HG03521 (cell line): ENCODE data around the gene KLF18.
"Not testable (repeated sequence)": the region's sequence is repeated elsewhere in the genome, so short reads cannot be mapped to it uniquely, and the experiment has no call there.

Experiments used
- ATAC-seq: cut with Tn5 transposase; IDR thresholded peaks from one replicate; pipeline ENCODE4 v1.9.1; 2021; ENCODE audit warnings: mild to moderate bottlenecking, moderate library complexity; ENCODE audit not compliant: unreplicated experiment

Gene KLF18

DNA sequence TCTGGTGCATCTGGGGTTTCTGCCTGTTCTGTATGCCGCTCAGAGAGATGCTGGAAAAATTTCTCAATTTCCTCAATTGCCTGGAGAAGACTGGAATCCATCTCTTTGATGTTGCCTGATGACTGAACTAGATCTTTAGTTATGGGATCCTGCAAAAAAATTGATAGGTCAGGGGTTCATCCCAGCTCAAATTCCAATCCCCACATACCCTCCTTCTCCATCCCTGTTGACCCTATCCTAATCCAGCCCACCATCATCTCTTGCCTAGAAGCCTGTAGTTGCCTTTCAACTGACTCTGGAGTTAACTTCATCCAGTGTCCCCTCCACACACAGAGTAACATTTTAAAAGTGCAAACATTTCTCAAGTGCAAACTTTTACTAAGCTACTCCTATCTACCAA, at the start of gene KLF18:
Gene KLF18, minus strand, starts transcription at position 101 of the 400 bp plus-strand sequence. Its CDS starts 0 bp downstream, at position 101.
- no peak for ATAC-seq

DNA sequence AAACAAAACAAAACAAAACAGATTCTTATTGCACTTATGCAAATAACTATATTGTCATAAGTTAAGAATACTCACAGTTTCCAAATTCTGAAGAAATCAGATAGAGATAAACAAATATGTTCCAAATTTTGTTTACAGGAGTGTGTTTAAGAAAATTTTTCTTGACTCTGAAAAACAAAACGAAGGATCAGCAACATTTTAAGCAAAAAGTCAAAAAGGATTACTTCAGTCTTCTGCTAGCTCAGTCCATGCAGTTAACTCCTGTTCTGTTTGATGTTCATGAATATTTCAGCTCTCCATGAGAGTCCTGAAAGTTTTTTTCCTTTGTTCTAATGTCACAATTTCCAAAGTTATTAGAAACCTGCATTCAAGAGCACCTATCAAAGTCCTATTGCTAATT, 33.2 kb upstream of the KLF18 start:
- ATAC-seq = no peak

DNA sequence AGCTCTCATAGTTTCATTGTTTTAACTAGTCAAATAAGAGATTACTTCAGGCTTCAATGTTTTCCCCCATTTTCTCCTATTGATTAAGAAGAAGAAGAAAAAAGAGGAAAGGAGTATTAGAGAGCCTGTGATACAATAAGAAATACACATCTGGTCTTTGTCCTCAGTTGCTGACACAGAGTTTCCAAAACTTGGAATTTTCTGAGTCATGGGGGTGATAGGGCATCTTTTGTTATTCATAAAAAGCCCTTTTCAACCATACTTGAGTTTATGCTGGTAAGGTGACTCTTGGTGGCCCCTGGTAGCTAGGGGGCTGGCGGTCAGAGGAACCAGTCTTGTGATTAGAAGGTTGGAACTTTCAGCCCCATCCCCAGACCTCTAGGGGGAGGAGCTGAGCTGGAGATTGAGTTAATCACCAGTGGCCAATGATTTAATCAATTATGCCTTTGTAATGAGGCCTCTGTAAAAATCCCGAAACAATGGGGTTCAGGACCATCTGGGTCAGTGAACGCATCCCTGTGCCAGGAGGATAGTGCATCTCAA, 28.9 kb upstream of the KLF18 start:
- no peak for ATAC-seq

DNA sequence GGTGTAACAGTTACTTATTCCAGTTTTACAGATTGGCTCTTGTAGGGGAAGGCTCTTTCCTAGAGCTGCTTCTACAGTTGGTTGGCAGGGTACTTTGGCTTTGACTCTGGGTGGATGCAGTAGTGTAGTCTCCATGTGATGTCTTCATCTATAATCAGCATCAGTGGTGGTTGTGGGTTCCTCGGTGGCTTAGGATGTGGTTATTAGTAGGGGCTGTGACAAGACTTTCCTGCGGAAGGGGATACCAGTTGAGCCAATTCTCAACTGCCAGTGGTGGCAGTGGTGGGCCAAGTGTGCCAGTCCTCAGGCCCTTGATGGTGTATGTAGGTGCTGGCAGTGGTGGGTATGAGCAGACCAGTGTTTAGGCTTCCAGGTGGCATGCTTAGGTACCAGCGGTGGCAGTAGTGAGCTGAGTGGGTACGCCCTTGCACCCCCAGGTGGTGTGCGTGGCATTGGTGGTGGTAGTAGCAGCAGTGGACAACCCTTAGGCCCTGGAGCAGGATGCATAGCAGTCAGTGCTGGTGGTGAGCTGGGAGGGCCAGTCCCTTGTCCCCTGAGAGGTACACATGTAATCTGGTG, 27.2 kb upstream of the KLF18 start:
- ATAC-seq = no peak

DNA sequence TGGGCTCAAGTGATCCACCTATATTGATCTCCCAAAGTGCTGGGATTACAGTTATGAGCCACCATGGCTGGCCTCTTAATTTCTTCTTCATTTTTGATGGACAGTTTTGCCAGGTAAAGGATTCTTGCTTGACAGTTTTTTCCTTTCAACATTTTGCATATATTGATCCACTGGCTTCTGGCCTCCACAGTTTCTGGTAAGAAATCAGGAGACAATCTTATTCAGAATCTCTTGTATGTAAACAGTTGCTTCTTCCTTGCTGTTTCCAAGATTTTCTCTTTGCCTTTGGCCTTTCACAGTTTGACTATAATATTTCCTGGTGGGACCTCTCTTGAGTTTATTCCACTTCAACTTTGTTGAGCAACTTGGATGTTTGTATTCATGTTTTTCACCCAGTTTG, 20.1 kb upstream of the KLF18 start:
- no peak for ATAC-seq

DNA sequence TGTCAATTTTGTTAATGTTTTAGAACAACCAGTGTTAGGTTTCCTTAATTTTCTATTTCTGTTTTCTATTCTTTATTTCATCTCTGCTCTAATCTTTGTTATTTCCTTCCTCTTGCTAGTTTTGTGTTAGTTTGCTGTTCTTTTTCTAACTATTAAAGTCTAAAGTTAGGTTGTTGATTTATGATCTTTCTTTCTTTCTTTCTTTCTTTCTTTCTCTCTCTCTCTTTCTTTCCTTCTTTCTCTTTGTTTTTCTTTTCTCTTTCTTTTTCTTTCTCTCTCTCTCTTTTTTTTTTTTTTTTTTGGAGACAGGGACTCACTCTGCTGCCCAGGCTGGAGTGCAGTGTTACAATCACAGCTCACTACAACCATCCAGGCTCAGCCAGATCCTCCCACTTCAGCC, 17.4 kb upstream of the KLF18 start:
- no peak for ATAC-seq

DNA sequence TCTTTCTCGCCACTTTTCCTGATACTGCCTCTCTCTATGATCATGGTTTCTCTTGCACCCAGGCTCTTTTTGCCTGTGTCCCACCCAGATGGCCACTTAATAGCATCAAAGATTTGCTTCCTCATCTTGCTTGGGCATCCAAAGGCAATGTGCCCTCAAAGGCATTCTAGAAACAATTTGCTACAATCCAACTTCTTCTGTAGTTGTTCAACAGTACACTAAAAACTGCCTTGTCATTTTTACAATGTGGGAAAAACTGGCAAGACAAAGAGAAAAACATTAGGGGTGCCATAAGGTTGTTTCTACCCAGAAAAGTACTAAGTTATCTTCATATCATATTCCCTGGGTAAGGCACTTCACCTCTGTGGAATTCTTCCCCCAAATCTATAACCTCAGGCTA, 16.5 kb upstream of the KLF18 start:
- ATAC-seq = no peak

DNA sequence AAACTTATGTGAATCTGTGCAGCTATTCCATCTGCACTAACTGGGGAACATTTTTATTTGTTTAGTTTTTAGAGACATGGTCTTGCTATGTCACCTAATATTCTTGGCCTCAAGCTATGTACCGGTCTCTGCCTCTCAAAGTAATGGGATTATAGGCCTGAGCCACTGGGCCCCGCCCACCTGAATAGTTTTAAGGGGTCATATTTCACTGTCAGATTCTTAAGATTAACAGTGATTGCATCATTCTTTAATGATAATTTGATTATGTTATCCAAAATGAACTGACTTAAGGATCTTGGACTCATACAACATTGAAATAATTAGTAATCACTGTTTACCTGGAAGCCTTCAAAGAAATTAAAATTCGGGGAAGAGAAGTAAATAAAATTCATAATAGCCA, 12.6 kb upstream of the KLF18 start:
- no peak for ATAC-seq

DNA sequence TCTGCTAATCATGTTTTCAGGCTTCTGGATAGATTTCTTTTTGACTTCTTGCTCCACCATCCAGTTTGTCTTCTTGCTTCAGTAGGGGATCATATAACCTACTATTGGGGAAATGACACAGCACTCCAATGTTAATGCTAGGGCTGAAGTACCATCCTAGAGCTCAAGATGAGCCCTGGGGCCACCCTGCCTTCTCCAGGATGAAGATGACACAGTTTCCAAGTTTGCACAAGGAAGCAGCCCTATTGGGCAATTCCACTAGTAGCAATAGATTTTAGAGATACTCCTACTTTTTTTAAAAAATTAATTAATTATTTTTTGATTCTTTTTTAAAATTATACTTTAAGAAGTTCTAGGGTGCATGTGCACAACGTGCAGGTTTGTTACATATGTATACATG, 11.3 kb upstream of the KLF18 start:
- no peak for ATAC-seq

DNA sequence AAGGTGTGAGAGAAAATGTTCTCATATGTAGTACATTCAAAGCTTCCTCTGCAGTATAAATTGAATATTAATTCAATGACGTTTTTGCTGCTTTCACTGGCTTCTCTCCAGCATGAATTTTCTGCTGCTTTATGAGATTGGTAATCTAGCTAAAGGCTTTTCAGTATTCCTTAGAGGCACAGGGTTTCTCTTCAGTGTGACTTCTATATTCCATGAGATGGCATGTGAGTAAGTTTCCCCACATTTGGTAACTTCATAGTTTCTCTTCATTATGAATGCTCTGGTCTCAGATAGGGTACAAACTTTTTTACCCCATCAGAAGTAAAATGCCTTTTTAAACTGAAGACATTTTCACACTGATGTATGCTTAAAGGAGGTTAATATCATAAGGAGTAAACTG, 10.4 kb upstream of the KLF18 start:
- no peak for ATAC-seq

DNA sequence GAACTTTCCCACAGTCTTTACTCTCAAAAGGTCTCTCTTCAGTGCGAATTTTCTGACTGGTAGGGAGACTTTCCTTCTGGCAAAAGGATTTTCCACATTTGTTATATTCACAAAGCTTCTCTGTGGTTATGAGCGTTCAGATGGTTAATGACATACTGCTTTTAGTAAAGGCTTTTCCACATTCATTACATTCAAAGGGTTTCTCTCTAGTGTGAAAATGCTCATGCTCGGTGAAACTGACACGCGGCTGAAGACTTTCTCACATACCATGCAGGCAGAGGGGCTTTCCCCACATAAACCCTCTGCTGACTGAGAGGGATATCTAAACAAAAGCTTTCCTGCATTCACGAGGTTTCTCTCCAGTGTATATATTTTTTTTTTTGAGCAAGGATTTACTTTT, 9.9 kb upstream of the KLF18 start:
- no peak for ATAC-seq

DNA sequence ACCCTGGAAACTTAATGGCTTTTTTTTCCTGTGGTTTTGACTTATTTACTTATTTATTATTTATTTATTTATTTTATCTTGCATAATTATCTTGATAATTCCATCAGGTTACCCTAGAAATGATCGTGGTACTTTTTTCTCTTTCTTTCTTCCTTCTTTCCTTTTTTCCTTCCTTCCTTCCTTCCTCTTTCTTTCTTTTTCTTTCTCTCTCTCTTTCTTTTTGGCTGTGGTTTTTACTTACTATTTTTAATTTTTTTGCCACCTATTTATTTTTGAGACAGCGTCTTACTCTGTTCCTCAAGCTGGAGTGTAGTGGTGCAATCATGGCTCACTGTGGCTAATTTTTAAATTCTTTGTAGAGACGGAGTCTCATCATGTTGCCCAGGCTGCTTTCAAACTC, 6.2 kb upstream of the KLF18 start:
- no peak for ATAC-seq

DNA sequence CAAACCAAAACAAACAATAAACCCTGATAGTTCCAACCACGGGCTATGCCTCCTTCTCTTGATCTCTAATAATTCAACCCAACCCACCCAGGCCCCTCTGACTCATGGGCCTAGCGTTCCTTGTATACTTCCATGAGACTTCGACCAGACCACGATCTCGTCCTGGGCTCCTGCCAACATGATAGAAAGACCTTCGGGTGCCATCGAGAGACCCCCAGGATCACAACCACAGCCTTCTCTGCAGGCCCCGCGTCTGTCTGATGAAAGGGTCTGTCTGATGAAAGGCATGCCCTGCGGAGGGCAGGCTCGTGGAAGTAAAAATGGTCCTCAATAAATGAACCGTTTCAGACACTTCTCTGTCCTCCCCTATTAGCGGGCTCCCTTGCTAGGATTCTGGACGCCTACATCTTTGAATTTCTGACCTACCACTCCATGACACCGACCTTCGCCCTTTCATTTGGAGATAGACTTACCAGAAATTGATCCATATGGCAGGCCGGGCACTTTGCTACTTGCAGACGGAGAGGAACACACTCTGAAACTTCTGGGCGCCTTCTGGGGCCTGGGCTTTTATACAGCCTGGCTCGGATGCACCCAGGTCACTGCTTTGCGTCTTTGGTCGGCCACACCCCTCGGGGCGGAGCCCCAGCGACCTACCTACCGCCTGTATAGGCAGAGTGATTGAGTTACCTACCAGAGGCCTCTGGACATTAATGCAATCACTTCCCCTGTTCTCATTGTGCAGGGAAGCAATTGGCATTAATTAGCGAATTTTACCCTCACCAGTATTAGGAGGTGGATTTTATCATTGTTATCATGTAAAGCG, 5.3 kb upstream of the KLF18 start:
- ATAC-seq = no peak

DNA sequence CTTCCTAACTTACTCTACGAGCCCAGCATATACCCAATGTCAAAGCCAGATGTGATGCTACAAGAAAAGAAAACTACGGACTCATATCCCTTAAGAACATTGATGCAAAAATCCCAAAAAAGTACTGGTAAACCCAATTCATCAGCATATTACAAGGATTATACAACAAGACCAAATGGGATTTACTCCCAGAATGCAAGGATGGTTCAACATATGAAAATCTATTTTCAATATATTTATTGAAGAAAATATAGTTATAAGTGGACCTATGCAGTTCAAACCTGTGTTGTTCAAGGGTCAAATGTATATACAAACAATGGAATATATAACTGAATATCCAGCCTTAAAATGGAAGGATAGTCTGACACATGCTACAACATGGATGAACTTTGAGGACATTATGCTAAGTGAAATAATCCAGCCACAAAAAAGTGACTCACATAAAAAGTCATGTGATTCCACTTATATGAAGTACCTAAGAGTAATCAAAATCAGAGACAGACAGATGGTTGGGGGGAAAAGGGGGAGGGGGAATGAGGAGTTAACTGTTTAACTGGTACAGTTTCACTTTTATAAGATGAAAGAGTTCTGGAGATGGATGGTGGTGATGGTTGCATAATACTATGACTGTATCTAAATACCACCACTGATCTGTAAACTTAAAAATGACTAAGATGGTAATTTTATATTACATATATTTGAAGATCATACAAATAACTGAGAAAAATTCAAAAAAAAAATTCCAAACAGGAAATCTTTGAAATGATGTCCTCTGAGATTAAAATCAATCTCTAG, 3.7 kb upstream of the KLF18 start:
- ATAC-seq = no peak

DNA sequence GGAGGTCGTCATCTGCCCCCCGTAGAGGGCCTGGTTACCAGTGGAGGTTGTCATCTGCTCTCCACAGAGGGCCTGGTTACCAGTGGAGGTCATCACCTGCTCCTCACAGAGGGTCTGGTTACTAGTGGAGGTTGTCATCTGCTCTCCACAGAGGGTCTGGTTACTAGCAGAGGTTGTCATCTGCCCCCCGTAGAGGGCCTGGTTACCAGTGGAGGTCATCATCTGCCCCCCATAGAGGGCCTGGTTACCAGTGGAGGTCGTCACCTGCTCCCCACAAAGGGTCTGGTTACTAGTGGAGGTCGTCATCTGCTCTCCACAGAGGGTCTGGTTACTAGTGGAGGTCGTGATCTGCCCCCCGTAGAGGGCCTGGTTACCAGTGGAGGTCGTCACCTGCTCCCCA, 1.9 kb downstream of the KLF18 start:
- not testable (repeated sequence) for ATAC-seq

DNA sequence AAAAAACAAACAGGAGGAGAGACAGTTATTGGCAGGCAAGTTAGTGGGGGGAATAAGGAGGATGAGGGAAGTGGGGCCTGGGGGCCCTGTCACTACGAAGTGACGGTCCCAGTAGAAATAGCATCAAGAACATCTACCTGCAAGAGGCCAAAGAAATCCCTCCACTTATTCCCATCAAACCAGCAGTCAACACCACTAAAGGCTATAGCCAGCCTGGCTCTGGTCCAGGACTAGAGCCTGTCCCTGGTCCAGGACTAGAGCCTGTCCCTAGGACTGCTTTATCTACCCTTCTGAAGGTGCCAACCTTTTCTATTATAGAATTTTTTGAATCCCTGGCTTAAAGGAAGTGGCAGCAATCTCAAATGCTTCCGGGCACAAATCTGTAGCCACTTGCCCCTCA, 3.2 kb downstream of the KLF18 start:
- no peak for ATAC-seq

DNA sequence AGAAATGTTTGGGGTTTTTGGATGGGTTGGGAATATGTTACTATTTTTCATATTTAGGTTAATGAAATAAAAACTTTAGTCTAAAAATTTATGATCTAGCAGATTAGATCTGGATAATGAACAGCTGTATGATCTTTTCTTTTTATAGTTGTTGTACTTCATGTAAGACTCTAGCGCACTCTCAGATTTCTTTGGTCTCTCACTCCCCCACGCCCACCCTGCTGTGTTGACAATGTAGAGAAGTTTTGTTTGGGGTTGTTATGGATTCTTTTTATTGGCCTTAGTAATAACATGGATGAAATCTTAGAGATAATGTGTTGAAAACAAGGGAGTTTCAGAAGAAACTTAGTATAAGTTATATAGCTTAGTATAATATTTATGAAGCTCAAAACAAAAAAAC, 5.5 kb downstream of the KLF18 start:
- ATAC-seq = no peak

DNA sequence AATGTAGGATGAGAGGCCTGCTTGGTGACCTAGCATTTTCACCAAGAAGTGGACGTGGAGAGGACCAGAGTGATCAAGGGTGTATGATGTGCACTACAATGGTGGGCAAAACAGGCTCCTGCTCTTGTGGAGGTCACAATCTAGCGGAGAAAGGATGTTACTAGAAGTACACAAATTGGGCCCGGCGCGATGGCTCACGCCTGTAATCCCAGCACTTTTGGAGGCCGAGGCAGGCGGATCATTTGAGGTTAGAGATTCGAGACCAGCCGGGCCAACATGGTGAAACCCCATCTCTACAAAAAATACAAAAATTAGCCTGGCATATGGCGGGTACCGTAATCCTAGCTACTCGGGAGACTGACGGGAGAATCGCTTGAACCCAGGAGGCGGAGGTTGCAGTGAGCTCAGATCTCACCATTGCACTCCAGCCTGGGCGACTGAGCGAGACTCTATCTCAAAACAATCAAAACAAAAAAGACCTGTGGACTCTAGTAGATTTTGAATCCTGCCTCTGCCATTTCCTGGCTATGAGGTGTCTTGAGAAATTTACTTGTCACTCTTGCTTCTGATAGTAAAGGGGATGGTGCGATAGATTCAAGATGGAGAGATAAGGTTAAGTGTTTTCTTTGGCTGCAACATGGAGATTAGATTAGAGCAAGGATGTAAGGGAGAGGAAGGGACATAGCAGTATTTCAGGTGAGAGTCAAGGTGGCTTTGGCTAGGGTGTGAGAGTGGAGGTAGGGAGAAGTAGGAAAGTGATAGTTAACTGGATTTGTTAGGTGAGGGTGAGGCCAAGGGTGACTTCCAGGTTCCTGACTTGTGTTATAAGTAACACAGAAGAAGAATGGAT, 7.1 kb downstream of the KLF18 start:
- ATAC-seq = no peak

DNA sequence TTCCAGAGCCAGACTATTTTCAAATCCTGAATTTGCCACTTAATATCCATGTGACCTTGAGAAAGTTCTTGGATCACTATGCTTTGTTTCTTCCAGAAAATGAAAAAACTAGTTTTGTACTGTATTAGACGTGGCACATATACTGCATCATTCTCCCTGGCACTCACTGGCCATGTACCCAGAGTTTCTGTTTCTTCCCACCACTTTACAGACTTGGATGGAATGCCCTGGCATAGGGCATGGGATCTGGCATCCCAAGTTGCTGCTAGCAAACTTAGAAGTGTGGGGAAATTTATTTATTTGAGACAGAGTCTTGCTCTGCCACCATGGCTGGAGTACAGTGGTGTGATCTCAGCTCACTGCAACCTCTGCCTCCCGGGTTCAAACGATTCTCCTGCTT, 10.0 kb downstream of the KLF18 start:
- no peak for ATAC-seq

DNA sequence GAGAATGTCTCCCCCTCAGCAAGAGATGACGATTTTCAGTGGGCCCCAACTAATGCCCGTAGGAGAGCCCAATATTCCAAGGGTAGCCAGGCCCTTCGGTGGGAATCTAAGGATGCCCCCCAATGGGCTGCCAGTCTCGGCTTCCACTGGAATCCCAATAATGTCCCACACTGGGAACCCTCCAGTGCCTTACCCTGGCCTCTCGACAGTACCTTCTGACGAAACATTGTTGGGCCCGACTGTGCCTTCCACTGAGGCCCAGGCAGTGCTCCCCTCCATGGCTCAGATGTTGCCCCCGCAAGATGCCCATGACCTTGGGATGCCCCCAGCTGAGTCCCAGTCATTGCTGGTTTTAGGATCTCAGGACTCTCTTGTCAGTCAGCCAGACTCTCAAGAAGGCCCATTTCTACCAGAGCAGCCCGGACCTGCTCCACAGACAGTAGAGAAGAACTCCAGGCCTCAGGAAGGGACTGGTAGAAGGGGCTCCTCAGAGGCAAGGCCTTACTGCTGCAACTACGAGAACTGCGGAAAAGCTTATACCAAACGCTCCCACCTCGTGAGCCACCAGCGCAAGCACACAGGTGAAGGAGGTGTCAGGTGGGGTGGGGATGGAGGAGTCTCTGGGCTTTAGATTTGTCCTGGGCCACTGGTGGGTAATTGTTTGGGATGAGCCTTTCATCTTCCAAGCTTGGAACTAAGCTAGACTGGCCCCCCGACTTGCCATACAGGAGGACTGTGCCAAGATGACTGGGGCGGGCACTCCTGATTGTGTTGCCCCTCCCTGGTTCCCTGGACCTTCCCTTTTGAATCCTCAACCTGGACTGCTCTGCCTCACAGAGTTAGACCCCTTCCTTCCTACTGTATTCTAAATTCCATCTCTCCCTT, 11.6 kb downstream of the KLF18 start:
- ATAC-seq = no peak
